H1 (cell line): ENCODE data around the gene UNC79.

Experiments used
- EZH2 ChIP-seq: fragments of 200-600 bp; sonication (generic); IDR thresholded peaks from 2 replicates; pipeline ENCODE4 v1.7.1; 2012; ENCODE audit warnings: low read depth, mild to moderate bottlenecking, moderate library complexity, low read length, inconsistent platforms; ENCODE audit not compliant: severe bottlenecking
- POLR2A ChIP-seq, 2 experiments: IDR thresholded peaks; 1 replicate in 1 of 2; 2 replicates in 1 of 2; pipeline ENCODE4 v1.6.1; 2011; ENCODE audit warnings: low read depth in 2 of 2, low read length in 2 of 2, mild to moderate bottlenecking in 2 of 2; ENCODE audit errors: control extremely low read depth in 1 of 2
- RBBP5 ChIP-seq: IDR thresholded peaks from 2 replicates; pipeline ENCODE4 v1.7.1; 2012; ENCODE audit warnings: low read depth, mild to moderate bottlenecking, inconsistent platforms, low read length, moderate library complexity, borderline replicate concordance
- TF ChIP-seq, protein P1 (sequence below), 3 experiments: IDR thresholded peaks; 1 replicate in 2 of 3; 2 replicates in 1 of 3; pipeline versions ENCODE4 v1.5.1 to v1.6.1; 2011; ENCODE audit warnings: low read length in 3 of 3, mild to moderate bottlenecking in 3 of 3, inconsistent platforms in 2 of 3, low read depth in 1 of 3, moderate library complexity in 1 of 3; ENCODE audit not compliant: insufficient read depth in 1 of 3; ENCODE audit errors: control extremely low read depth in 1 of 3

DNA sequence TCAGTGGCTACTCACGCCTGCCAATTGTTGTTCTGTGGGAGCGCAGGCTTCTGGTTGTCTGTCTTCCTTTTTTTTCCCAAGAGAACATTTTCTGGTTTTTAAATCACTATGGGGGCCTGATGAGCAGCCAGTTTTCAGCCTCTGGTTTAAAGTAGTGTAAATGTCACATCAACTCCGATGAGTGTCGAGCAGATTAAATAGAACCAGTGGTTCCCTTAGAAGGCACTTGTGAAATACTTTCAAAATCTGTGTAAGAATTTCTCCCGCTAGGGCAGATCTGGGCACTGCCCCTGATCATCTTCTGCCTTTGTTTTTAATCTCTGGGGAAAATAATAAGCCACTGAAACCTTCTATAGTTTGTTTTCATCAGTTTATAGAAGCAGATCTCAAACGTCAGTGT is 227.1 kb downstream of the UNC79 start:
- TF ChIP-seq, protein P1, sequence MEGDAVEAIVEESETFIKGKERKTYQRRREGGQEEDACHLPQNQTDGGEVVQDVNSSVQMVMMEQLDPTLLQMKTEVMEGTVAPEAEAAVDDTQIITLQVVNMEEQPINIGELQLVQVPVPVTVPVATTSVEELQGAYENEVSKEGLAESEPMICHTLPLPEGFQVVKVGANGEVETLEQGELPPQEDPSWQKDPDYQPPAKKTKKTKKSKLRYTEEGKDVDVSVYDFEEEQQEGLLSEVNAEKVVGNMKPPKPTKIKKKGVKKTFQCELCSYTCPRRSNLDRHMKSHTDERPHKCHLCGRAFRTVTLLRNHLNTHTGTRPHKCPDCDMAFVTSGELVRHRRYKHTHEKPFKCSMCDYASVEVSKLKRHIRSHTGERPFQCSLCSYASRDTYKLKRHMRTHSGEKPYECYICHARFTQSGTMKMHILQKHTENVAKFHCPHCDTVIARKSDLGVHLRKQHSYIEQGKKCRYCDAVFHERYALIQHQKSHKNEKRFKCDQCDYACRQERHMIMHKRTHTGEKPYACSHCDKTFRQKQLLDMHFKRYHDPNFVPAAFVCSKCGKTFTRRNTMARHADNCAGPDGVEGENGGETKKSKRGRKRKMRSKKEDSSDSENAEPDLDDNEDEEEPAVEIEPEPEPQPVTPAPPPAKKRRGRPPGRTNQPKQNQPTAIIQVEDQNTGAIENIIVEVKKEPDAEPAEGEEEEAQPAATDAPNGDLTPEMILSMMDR (IDR thresholded peaks at IDR 0.05; ENCODE audit: control extremely low read depth in 1 of 3, insufficient read depth in 1 of 3, low read depth in 1 of 3, low read length in 3 of 3): no peak
- TF ChIP-seq EZH2 (no peak), RBBP5 (no peak), POLR2A (IDR thresholded peaks at IDR 0.05; ENCODE audit: control extremely low read depth in 1 of 2, low read depth in 2 of 2, low read length in 2 of 2) (no peak)
